Stomach (tissue), 9 donors: ENCODE results near the gene MEFV. TPM values are rescaled to one million over a fixed set of nuclear protein-coding genes. Genes with fewer than 3 reads are reported as not detected.

ENCODE experiments used
- DNase-seq, 2 donors: peaks; one replicate each; pipeline versions ENCODE4 v3.0.0 to v3.0.0-alpha.2; 2013 to 2019
- H3K27ac ChIP-seq, 5 donors: fragments of 200-600 bp in 4 of 5; sonication (generic) in 4 of 5; one replicate each; pipeline ENCODE4 v1.5.1; 2013 to 2019; ENCODE audit warnings: mild to moderate bottlenecking in 1 of 5, moderate library complexity in 1 of 5
- H3K27me3 ChIP-seq, 3 donors: fragments of 200-600 bp; sonication (generic); one replicate each; pipeline ENCODE4 v1.5.1; 2017 to 2019; ENCODE audit warnings: mixed run types in 1 of 3
- H3K36me3 ChIP-seq, 4 donors: fragments of 200-600 bp; sonication (generic); 1 replicate in 3 of 4; 2 replicates in 1 of 4; pipeline ENCODE4 v1.5.1; 2016 to 2019
- H3K4me1 ChIP-seq, 4 donors: fragments of 200-600 bp; sonication (generic); one replicate each; pipeline ENCODE4 v1.5.1; 2016 to 2019
- H3K4me3 ChIP-seq, 4 donors: fragments of 200-600 bp; sonication (generic) in 3 of 4; one replicate each; pipeline ENCODE4 v1.5.1; 2016 to 2019; ENCODE audit warnings: mild to moderate bottlenecking in 1 of 4
- H3K9me3 ChIP-seq, 4 donors: fragments of 200-600 bp; sonication (generic); one replicate each; pipeline ENCODE4 v1.5.1; 2016 to 2019
- EP300 ChIP-seq: sonication (generic); formaldehyde crosslinking; IDR thresholded peaks from one replicate; pipeline ENCODE4 v1.6.1; 2017; ENCODE audit warnings: antibody characterized with exemption
- POLR2A ChIP-seq, 4 donors: fragments of 450-650 bp; IDR thresholded peaks; one replicate each; pipeline ENCODE4 v1.6.1; 2016; ENCODE audit warnings: antibody characterized with exemption in 4 of 4, control low read depth in 2 of 4, mild to moderate bottlenecking in 1 of 4, moderate library complexity in 1 of 4
- POLR2AphosphoS5 ChIP-seq, 3 donors: sonication (generic); formaldehyde crosslinking; IDR thresholded peaks; one replicate each; pipeline ENCODE4 v1.6.1; 2016; ENCODE audit warnings: antibody characterized with exemption in 3 of 3
- WGBS, 5 donors: extraction: QIAGEN DNeasy Blood & Tissue Kit in 3 of 5; methylation state at CpG; one replicate each; pipeline versions ENCODE4 v1.1.5 to v1.1.7; 2013 to 2018; 5-methylcytosine and 5-hydroxymethylcytosine counted together
- intact Hi-C: fragments of 100-400 bp; cut with DNase I; formaldehyde crosslinking; loops from one replicate; pipeline ENCODE4 v1.15.1; 2023; ENCODE audit warnings: low total_unique reads
- polyA plus RNA-seq, 3 donors: library from polyadenylated mRNA; stranded (reverse); fragments of 200-250 nt; gene quantifications; one replicate each; pipeline ENCODE4 v1.2.3, GENCODE V29; 2013
- total RNA-seq, 5 donors: library from RNA; depleted of rRNA; stranded (reverse); fragments of >200 nt; gene quantifications; one replicate each; pipeline versions ENCODE4 v1.1.0 to v1.2.3, GENCODE V29; 2014 to 2016
- TF ChIP-seq, protein P1 (sequence below), 7 experiments: fragments of 450-650 bp in 4 of 7; fragments of 200-600 bp in 3 of 7; sonication (generic) in 3 of 7; IDR thresholded peaks; one replicate each; pipeline ENCODE4 v1.5.1; 2016 to 2019; ENCODE audit warnings: antibody characterized with exemption in 7 of 7, control low read depth in 2 of 7, mild to moderate bottlenecking in 1 of 7
- donor health status: healthy with polysubstance abuse.
- donor health status: Bipolar disorder and iron deficiency.
- donor health status: healthy.

MEFV gene
- total and polyA plus RNA-seq, 8 donors, result 0.15 to 24.5 (median 0.80) TPM

DNA sequence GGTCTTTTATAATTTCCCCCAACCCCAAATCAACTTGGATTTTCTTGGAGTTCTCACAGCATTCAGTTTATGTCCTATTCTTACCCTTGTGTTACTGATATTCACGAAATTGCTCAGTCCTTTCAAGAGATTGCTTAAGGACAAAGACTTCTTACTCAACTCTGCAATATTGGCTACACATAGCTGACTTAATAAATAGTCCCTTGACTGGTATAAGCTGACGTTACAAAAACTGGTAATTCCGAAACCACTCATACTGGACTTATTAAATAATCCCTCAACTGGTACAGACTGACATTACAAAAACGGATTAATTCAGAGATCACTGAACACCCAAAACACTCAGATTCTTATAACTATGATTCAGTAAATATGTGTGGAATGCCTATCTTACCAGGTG lies 47.9 kb upstream of the MEFV start:
- intact Hi-C loops, result no loop called here
- no peak for DNase-seq
- Histone ChIP-seq H3K27ac (peak overlapping the region in 1 of 5 donors; percentile 92), H3K36me3 (peaks cover 38 to 68% (median 51%) of the 10 kb centered on the region in 4 donors), H3K4me3 (peak overlapping the region; percentile 56 to 80 (median 74)), H3K27me3 (no peaks in the 10 kb centered on the region), H3K9me3 (peaks cover 18 to 93% (median 78%) of the 10 kb centered on the region in 4 donors), H3K4me1 (peaks cover 9 to 25% (median 22%) of the 10 kb centered on the region in 4 donors)
- TF ChIP-seq, protein P1, sequence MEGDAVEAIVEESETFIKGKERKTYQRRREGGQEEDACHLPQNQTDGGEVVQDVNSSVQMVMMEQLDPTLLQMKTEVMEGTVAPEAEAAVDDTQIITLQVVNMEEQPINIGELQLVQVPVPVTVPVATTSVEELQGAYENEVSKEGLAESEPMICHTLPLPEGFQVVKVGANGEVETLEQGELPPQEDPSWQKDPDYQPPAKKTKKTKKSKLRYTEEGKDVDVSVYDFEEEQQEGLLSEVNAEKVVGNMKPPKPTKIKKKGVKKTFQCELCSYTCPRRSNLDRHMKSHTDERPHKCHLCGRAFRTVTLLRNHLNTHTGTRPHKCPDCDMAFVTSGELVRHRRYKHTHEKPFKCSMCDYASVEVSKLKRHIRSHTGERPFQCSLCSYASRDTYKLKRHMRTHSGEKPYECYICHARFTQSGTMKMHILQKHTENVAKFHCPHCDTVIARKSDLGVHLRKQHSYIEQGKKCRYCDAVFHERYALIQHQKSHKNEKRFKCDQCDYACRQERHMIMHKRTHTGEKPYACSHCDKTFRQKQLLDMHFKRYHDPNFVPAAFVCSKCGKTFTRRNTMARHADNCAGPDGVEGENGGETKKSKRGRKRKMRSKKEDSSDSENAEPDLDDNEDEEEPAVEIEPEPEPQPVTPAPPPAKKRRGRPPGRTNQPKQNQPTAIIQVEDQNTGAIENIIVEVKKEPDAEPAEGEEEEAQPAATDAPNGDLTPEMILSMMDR (IDR thresholded peaks at IDR 0.05), result no peak
- TF ChIP-seq POLR2A (IDR thresholded peaks at IDR 0.05) (no peak), POLR2AphosphoS5 (IDR thresholded peaks at IDR 0.05) (no peak), EP300 (no peak)
- WGBS, 5 donors, result 72 to 81% (median 75%) methylated on average over 4 of the region's 4 CpGs

DNA sequence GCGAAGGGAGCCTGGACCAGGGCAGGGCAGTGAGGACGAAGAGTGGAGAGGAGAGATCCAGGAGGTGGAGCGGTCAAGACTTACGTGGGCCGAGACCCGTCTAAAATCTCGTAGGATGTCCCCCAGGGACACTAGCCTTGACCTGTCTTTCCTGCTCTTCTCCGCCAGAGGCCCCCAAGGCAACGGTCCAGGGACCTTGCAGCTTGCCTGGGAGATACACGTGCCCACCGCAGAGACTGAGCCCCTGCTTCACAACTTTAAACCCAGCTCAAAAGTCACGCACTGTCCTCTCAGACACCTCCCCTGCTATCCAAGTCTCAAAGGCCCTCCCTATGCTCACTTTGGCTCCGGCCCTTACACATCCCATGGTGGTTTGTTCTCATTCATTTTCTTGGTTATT lies 39.4 kb upstream of the MEFV start:
- no peak overlapping the region for H3K4me3 ChIP-seq
- TF ChIP-seq, protein P1 (IDR thresholded peaks at IDR 0.05), result no peak
- TF ChIP-seq POLR2A (IDR thresholded peaks at IDR 0.05) (no peak), EP300 (no peak), POLR2AphosphoS5 (IDR thresholded peaks at IDR 0.05) (no peak)
- intact Hi-C loops, result loop anchor here (10.0 kb wide), 1 partner anchor 51 kb away; no protein-coding TSS in a partner anchor
- H3K36me3 ChIP-seq, result peaks cover 39 to 83% (median 59%) of the 10 kb centered on the region in 4 donors
- 59 to 75% (median 67%) methylated on average over 13 of the region's 13 CpGs for WGBS, 5 donors
- DNase-seq, result no peak
- no peak overlapping the region for H3K27ac ChIP-seq
- H3K9me3 ChIP-seq, result peaks cover 66 to 100% (median 92%) of the 10 kb centered on the region in 4 donors
- H3K27me3 ChIP-seq, result no peaks in the 10 kb centered on the region
- no peaks in the 10 kb centered on the region for H3K4me1 ChIP-seq

DNA sequence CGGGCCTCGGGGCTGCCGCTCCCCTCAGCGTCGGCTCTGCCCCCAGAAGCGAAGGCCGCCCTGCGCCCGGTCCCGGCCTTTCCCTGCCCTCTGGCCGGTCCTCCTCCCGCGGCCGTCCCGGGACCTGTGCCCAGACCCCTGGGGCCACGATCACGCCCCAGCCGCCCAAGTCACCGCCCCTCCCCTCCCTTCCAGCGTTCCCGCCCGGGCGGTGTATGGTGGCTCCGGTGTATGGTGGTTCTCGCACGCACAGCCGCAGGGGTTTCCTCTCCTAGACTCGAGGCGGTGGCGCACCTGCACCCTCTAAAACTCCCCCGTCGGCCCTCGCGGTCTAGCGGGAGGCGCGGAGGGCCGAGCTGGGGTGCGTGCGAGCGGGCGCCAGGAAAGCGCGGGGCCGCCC lies 38.8 kb upstream of the MEFV start:
- Histone ChIP-seq H3K4me3 (no peak overlapping the region), H3K27me3 (no peaks in the 10 kb centered on the region), H3K27ac (no peak overlapping the region), H3K4me1 (no peaks in the 10 kb centered on the region), H3K36me3 (peaks cover 39 to 83% (median 59%) of the 10 kb centered on the region in 4 donors), H3K9me3 (peaks cover 71 to 100% (median 92%) of the 10 kb centered on the region in 4 donors)
- DNase-seq, result no peak
- 34 to 57% (median 39%) methylated on average over 29 to 45 of the region's 45 CpGs for WGBS, 5 donors
- intact Hi-C loops, result loop anchor here (10.0 kb wide), 1 partner anchor 50 kb away; no protein-coding TSS in a partner anchor
- TF ChIP-seq POLR2AphosphoS5 (IDR thresholded peaks at IDR 0.05), result no peak
- no peak for TF ChIP-seq POLR2A (IDR thresholded peaks at IDR 0.05)
- TF ChIP-seq, protein P1 (IDR thresholded peaks at IDR 0.05), result no peak
- no peak for TF ChIP-seq EP300

DNA sequence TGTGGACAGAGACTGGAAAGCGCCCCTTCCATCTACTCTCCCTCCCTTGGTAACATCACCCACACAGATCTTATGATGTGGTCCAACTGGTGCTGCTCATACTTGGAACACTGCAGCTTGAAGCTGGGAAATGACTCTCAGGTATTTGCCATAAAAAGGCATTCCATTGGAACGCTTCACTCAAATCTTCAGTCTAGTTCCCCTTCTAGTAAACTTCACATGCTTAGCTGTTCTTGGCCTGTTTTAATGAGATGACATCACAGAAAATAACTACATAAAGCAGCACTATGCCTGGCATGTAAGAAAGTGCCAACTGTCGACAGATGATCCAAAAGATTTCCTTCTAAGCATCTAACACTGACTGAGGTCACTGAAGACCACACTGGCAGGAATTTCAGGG lies 36.2 kb upstream of the MEFV start:
- peaks cover 52 to 92% (median 72%) of the 10 kb centered on the region in 4 donors for H3K36me3 ChIP-seq
- 95 to 100% (median 98%) methylated on average over 3 of the region's 3 CpGs for WGBS, 5 donors

More for the DNA sequence above, 36.2 kb upstream of the MEFV start:
- DNase-seq, result no peak
- intact Hi-C loops, result loop anchor here (10.0 kb wide), 1 partner anchor 48 kb away; no protein-coding TSS in a partner anchor
- TF ChIP-seq, protein P1 (IDR thresholded peaks at IDR 0.05), result no peak
- TF ChIP-seq POLR2AphosphoS5 (IDR thresholded peaks at IDR 0.05), result no peak
- TF ChIP-seq POLR2A (IDR thresholded peaks at IDR 0.05), result no peak
- no peak for TF ChIP-seq EP300
- no peak overlapping the region for H3K4me3 ChIP-seq
- H3K27ac ChIP-seq, result no peak overlapping the region
- peaks cover 84 to 100% (median 98%) of the 10 kb centered on the region in 4 donors for H3K9me3 ChIP-seq
- no peaks in the 10 kb centered on the region for H3K27me3 ChIP-seq
- no peaks in the 10 kb centered on the region for H3K4me1 ChIP-seq
